Measurements from ENCODE around the gene SFT2D3. TPM values are rescaled to one million over a fixed set of nuclear protein-coding genes. Genes with fewer than 3 reads are reported as not detected.

SFT2D3 gene
- total and polyA plus RNA-seq, 2 donors (not counting 1 experiment from before 2014, with no cell fraction given), result 3.5 to 14.2 TPM

- Histone ChIP-seq H3K4me2 (replicated peaks; ENCODE audit: low read depth, low read length, poor library complexity, severe bottlenecking) (no peak overlapping the region), H3K27ac (ENCODE audit: low read length in 2 of 2) (no peak overlapping the region), H3K4me3 (ENCODE audit: control extremely low read depth in 1 of 5, extremely low read depth in 1 of 5, insufficient read depth in 1 of 5, low read depth in 2 of 5, low read length in 4 of 5) (no peak overlapping the region), H3K36me3 (replicated peaks in 1 of 2; ENCODE audit: control extremely low read depth in 1 of 2, control insufficient read depth in 1 of 2, extremely low read depth in 1 of 2, insufficient read depth in 2 of 2, low read length in 1 of 2) (no peaks in the 10 kb centered on the region), H3K9me3 (ENCODE audit: control extremely low read depth in 1 of 3, control insufficient read depth in 2 of 3, insufficient read depth in 1 of 3, low read length in 2 of 3) (peaks cover 0 to 3% (median 0%) of the 10 kb centered on the region in 3 donors), H3K79me2 (ENCODE audit: control insufficient read depth, insufficient read depth, low read length) (no peaks in the 10 kb centered on the region), H2AFZ (ENCODE audit: insufficient read depth, low read depth, low read length, poor library complexity, severe bottlenecking) (no peak overlapping the region), H3K9ac (ENCODE audit: low read length) (no peak overlapping the region), H3K4me1 (ENCODE audit: control insufficient read depth in 2 of 2, insufficient read depth in 2 of 2, low read length in 2 of 2) (peaks cover 12 to 28% of the 10 kb centered on the region in 2 donors), H4K20me1 (ENCODE audit: control insufficient read depth, insufficient read depth, low read length, poor library complexity, severe bottlenecking) (no peaks in the 10 kb centered on the region), H3K27me3 (replicated peaks in 1 of 4; ENCODE audit: control extremely low read depth in 1 of 4, control insufficient read depth in 3 of 4, insufficient read depth in 4 of 4, low read length in 3 of 4) (peaks cover 0 to 37% (median 23%) of the 10 kb centered on the region in 4 experiments)
- Mint-ChIP-seq H3K27ac (no peak overlapping the region), H3K4me3 (no peak overlapping the region), H3K9me3 (ENCODE audit: insufficient read depth) (no peaks in the 10 kb centered on the region), H3K27me3 (peaks cover 34% of the 10 kb centered on the region), H3K4me1 (peaks cover 19% of the 10 kb centered on the region)
- ChIA-PET POLR2A (interaction anchor here (0.7 kb wide), 1 partner anchor 191 kb away, joined by 3 read pairs; no protein-coding TSS in a partner anchor), CTCF (no interaction called here)
- DNase-seq (no peak), ATAC-seq (ENCODE audit: low read depth) (no peak)
- intact Hi-C loops (cut with micrococcal nuclease), result no loop called here
- WGBS (ENCODE audit: insufficient coverage), result 86% methylated on average over 1 of the region's 2 CpGs
- no peak for TF ChIP-seq CTCF (IDR thresholded peaks at IDR 0.05)
- TF ChIP-seq EZH2 (IDR thresholded peaks at IDR 0.05; ENCODE audit: borderline replicate concordance, insufficient read depth, low read depth, low read length, poor library complexity, severe bottlenecking), result no peak
Measured at GRCh38 chr2:127676906-127677305, 24.4 kb upstream of the SFT2D3 start.

GRCh38 chr2:127678531-127678930 is 22.8 kb upstream of the SFT2D3 start:
- peaks cover 0 to 27% (median 19%) of the 10 kb centered on the region in 4 experiments for H3K27me3 ChIP-seq (replicated peaks in 1 of 4; ENCODE audit: control extremely low read depth in 1 of 4, control insufficient read depth in 3 of 4, insufficient read depth in 4 of 4, low read length in 3 of 4)
- H3K9ac ChIP-seq (ENCODE audit: low read length), result no peak overlapping the region
- Mint-ChIP-seq H3K27me3 (peaks cover 26% of the 10 kb centered on the region), H3K4me1 (peaks cover 19% of the 10 kb centered on the region), H3K27ac (no peak overlapping the region), H3K4me3 (no peak overlapping the region), H3K9me3 (ENCODE audit: insufficient read depth) (no peaks in the 10 kb centered on the region)
- 84% methylated on average over 10 of the region's 10 CpGs for WGBS (ENCODE audit: insufficient coverage)
- H3K4me1 ChIP-seq (ENCODE audit: control insufficient read depth in 2 of 2, insufficient read depth in 2 of 2, low read length in 2 of 2), result peaks cover 12 to 28% of the 10 kb centered on the region in 2 donors
- ATAC-seq (ENCODE audit: low read depth), result no peak
- POLR2A ChIA-PET, result no interaction called here
- no peak for TF ChIP-seq CTCF (IDR thresholded peaks at IDR 0.05)
- no peak for TF ChIP-seq EZH2 (IDR thresholded peaks at IDR 0.05; ENCODE audit: borderline replicate concordance, insufficient read depth, low read depth, low read length, poor library complexity, severe bottlenecking)
- CTCF ChIA-PET, result no interaction called here
- H4K20me1 ChIP-seq (ENCODE audit: control insufficient read depth, insufficient read depth, low read length, poor library complexity, severe bottlenecking), result no peaks in the 10 kb centered on the region
- peaks cover 0 to 3% (median 0%) of the 10 kb centered on the region in 3 donors for H3K9me3 ChIP-seq (ENCODE audit: control extremely low read depth in 1 of 3, control insufficient read depth in 2 of 3, insufficient read depth in 1 of 3, low read length in 2 of 3)
- DNase-seq, result no peak
- H3K27ac ChIP-seq (ENCODE audit: low read length in 2 of 2), result no peak overlapping the region
- H3K4me2 ChIP-seq (replicated peaks; ENCODE audit: low read depth, low read length, poor library complexity, severe bottlenecking), result no peak overlapping the region
- no peak overlapping the region for H2AFZ ChIP-seq (ENCODE audit: insufficient read depth, low read depth, low read length, poor library complexity, severe bottlenecking)
- H3K36me3 ChIP-seq (replicated peaks in 1 of 2; ENCODE audit: control extremely low read depth in 1 of 2, control insufficient read depth in 1 of 2, extremely low read depth in 1 of 2, insufficient read depth in 2 of 2, low read length in 1 of 2), result no peaks in the 10 kb centered on the region
- intact Hi-C loops (cut with micrococcal nuclease), result no loop called here
- H3K79me2 ChIP-seq (ENCODE audit: control insufficient read depth, insufficient read depth, low read length), result no peaks in the 10 kb centered on the region
- no peak overlapping the region for H3K4me3 ChIP-seq (ENCODE audit: control extremely low read depth in 1 of 5, extremely low read depth in 1 of 5, insufficient read depth in 1 of 5, low read depth in 2 of 5, low read length in 4 of 5)
